Measurements from ENCODE around the gene MRPL23. TPM values are rescaled to one million over a fixed set of nuclear protein-coding genes. Genes with fewer than 3 reads are reported as not detected.

MRPL23 gene
- total and polyA plus RNA-seq, 2 of the 8 experiments (the other 6 are each of a cell fraction or from before 2014, with no cell fraction given) = 86.4 to 244 TPM

DNA sequence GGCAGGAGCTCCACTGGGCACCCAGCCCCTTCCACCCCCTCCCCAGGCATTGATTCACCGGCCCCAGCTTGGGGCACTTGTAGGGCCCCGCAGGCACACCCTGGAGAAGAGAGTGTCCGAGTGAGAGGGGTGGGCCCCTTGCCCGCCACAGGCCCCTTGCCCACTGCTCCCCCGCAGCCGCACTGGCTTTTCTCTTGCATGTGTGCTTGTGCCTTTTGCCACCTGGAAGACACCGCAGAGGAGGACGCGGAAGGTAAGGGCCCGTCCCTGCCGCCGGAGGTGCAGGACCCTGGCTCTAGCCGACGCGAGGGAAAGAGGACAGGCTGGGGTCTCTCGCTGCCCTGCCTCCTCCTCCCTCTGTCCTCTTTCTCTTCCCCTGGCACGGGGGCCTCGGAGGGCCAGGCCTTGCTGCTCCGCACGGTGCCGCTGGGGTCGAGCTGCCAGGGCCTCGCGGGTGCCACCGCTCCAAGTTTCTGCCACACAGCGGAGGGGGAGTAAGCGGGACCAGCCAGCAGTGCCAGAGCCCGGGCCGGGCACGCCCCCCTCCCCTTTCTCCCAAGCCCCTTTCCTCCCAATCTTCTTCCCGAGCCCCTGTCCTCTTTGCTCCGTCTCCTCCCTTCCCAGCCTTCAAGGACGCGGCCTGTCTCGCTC lies 18.1 kb upstream of the MRPL23 start:
- no peak overlapping the region; the same call in 1 of the 2 replicates for H4K8ac ChIP-seq (ENCODE audit: extremely low read depth, insufficient read depth, low read length)
- no peak overlapping the region for H2BK20ac ChIP-seq (ENCODE audit: low read length)
- no peak overlapping the region for H3K4ac ChIP-seq (replicated peaks; ENCODE audit: insufficient read length, low read depth, low read length)
- no peaks in the 10 kb centered on the region for H3K36me3 ChIP-seq (ENCODE audit: control insufficient read depth in 2 of 4, insufficient read depth in 4 of 4, low read length in 3 of 4)
- ChIA-PET CTCF (ENCODE audit: partially characterized antibody) (interaction anchor here (0.7 to 2.9 kb wide), 5 partner anchors 11 to 361 kb away, joined by 3 to 11 read pairs (median 4); no protein-coding TSS in a partner anchor), POLR2A (ENCODE audit: partially characterized antibody) (interaction anchor here (0.6 kb wide), 1 partner anchor 576 kb away, joined by 3 read pairs; no protein-coding TSS in a partner anchor)
- no peak overlapping the region for H3K4me3 ChIP-seq (ENCODE audit: extremely low read depth in 1 of 4, insufficient read depth in 2 of 4, low read depth in 3 of 4, low read length in 4 of 4)
- WGBS, 2 experiments (ENCODE audit: extremely low coverage in 1 of 2, insufficient coverage in 1 of 2, insufficient read length in 1 of 2, insufficient replicate concordance in 2 of 2, low coverage in 1 of 2, low lambda C conversion rate in 2 of 2, missing lambda C conversion rate in 1 of 2) = 83% methylated on average over 20 of the region's 35 CpGs; no CpG with 5 or more reads in 1 of the 2 experiments
- H3K79me1 ChIP-seq (ENCODE audit: low read depth, low read length) = no peaks in the 10 kb centered on the region
- H2AK5ac ChIP-seq (ENCODE audit: low read depth, low read length) = no peak overlapping the region
- no peak overlapping the region for H4K91ac ChIP-seq (replicated peaks; ENCODE audit: insufficient read length, low read length)
- TF ChIP-seq RXRA (IDR thresholded peaks at IDR 0.05; ENCODE audit: insufficient read depth, low read depth, low read length) = no peak
- TF ChIP-seq TEAD4 (IDR thresholded peaks at IDR 0.05; ENCODE audit: low read depth, low read length) = no peak
- no peak overlapping the region for H3K4me2 ChIP-seq (ENCODE audit: insufficient read depth in 1 of 2, low read depth in 2 of 2, low read length in 2 of 2)
- no peaks in the 10 kb centered on the region for H3K9me3 ChIP-seq (ENCODE audit: insufficient read depth in 2 of 2, low read depth in 1 of 2, low read length in 1 of 2)
- no peak overlapping the region for H2BK120ac ChIP-seq (replicated peaks; ENCODE audit: low read depth, low read length)
- H3K56ac ChIP-seq (replicated peaks; ENCODE audit: insufficient read length, low read depth, low read length) = no peak overlapping the region
- no peaks in the 10 kb centered on the region for H3K27me3 ChIP-seq (replicated peaks in 1 of 4; ENCODE audit: control insufficient read depth in 3 of 4, extremely low read depth in 1 of 4, insufficient read depth in 3 of 4, low read length in 3 of 4)
- no peak overlapping the region for H3K23ac ChIP-seq (ENCODE audit: insufficient read length)
- peaks cover 0 to 3% (median 0%) of the 10 kb centered on the region in 4 experiments; a peak in 3 of 7 replicates for H3K4me1 ChIP-seq (replicated peaks in 1 of 4; ENCODE audit: control insufficient read depth in 3 of 4, insufficient read depth in 4 of 4, low read length in 3 of 4)
- peaks cover 4% of the 10 kb centered on the region; the same call in 1 of the 2 replicates for H3K23me2 ChIP-seq (ENCODE audit: low read depth, low read length)
- H4K5ac ChIP-seq (ENCODE audit: insufficient read length, low read depth, low read length) = no peak overlapping the region
- no peak overlapping the region for H3K14ac ChIP-seq (ENCODE audit: insufficient read length)
- FAIRE-seq (no peak), DNase-seq (ENCODE audit: low read depth in 1 of 2, low spot score in 2 of 2) (no peak)
- no peak overlapping the region for H2BK5ac ChIP-seq (ENCODE audit: low read depth, low read length)
- no peaks in the 10 kb centered on the region for H4K20me1 ChIP-seq (replicated peaks in 1 of 2; ENCODE audit: control insufficient read depth in 1 of 2, insufficient read depth in 2 of 2, low read length in 2 of 2)
- no peak overlapping the region for H2AFZ ChIP-seq (ENCODE audit: low read length)
- H3K9ac ChIP-seq (replicated peaks in 1 of 4; ENCODE audit: extremely low read depth in 1 of 4, low read depth in 3 of 4, low read length in 3 of 4) = no peak overlapping the region
- no peak overlapping the region for H2BK15ac ChIP-seq (ENCODE audit: low read length)
- H2BK12ac ChIP-seq (ENCODE audit: low read depth, low read length) = no peak overlapping the region
- no peaks in the 10 kb centered on the region for H3K79me2 ChIP-seq (ENCODE audit: control insufficient read depth in 1 of 2, insufficient read depth in 2 of 2, low read length in 2 of 2)
- no peak overlapping the region for H3K27ac ChIP-seq (ENCODE audit: low read depth, low read length)
- H3K18ac ChIP-seq (ENCODE audit: extremely low read depth, low read length) = no peak overlapping the region

Data from H1 (cell line).